H9 (cell line): ENCODE data around the gene SLCO3A1. TPM values are rescaled to one million over a fixed set of nuclear protein-coding genes. Genes with fewer than 3 reads are reported as not detected.

Source experiments
- DNase-seq: peaks from one replicate; pipeline ENCODE4 v3.0.0-alpha.2; 2017
- H2AFZ ChIP-seq: one replicate; pipeline ENCODE4 v1.6.1; 2013; ENCODE audit warnings: mild to moderate bottlenecking, low read length, control low read depth, moderate library complexity
- H2AK5ac ChIP-seq: 2 replicates; pipeline ENCODE4 v1.6.1; 2013; ENCODE audit warnings: low read length, control low read depth, mixed read lengths; ENCODE audit not compliant: insufficient read length
- H2BK120ac ChIP-seq: one replicate; pipeline ENCODE4 v1.6.1; 2013; ENCODE audit warnings: low read depth, mild to moderate bottlenecking, low read length, control low read depth, inconsistent platforms; ENCODE audit not compliant: poor library complexity, severe bottlenecking
- H2BK12ac ChIP-seq: 2 replicates; pipeline ENCODE4 v1.6.1; 2013; ENCODE audit warnings: low read length, control low read depth, mixed read lengths, low read depth; ENCODE audit not compliant: insufficient read length
- H2BK15ac ChIP-seq: 2 replicates; pipeline ENCODE4 v1.6.1; 2013; ENCODE audit warnings: low read depth, low read length, control low read depth
- H2BK20ac ChIP-seq: one replicate; pipeline ENCODE4 v1.6.1; 2013; ENCODE audit warnings: low read depth, mild to moderate bottlenecking, low read length, control low read depth, inconsistent platforms; ENCODE audit not compliant: poor library complexity, severe bottlenecking
- H2BK5ac ChIP-seq: 2 replicates; pipeline ENCODE4 v1.6.1; 2013; ENCODE audit warnings: low read length, control low read depth, mixed read lengths; ENCODE audit not compliant: insufficient read length
- H3K14ac ChIP-seq: 2 replicates; pipeline ENCODE4 v1.6.1; 2013; ENCODE audit warnings: low read length, control low read depth; ENCODE audit not compliant: insufficient read depth
- H3K18ac ChIP-seq: 2 replicates; pipeline ENCODE4 v1.6.1; 2013; ENCODE audit warnings: low read depth, mild to moderate bottlenecking, mixed read lengths, low read length, control low read depth; ENCODE audit not compliant: insufficient read length
- H3K23ac ChIP-seq: 2 replicates; pipeline ENCODE4 v1.6.1; 2013; ENCODE audit warnings: low read length, control low read depth, mixed read lengths, low read depth; ENCODE audit not compliant: insufficient read length
- H3K23me2 ChIP-seq: 2 replicates; pipeline ENCODE4 v1.6.1; 2013; ENCODE audit warnings: low read depth, mild to moderate bottlenecking, mixed read lengths, low read length, control low read depth; ENCODE audit not compliant: insufficient read length, poor library complexity, severe bottlenecking
- H3K27ac ChIP-seq: 2 replicates; pipeline ENCODE4 v1.5.1; 2013; ENCODE audit warnings: low read length, control low read depth, mixed read lengths, low read depth; ENCODE audit not compliant: insufficient read length
- H3K27me3 ChIP-seq: 2 replicates; pipeline ENCODE4 v1.6.1; 2013; ENCODE audit warnings: low read length, control low read depth, inconsistent platforms; ENCODE audit not compliant: insufficient read depth
- H3K4ac ChIP-seq: 2 replicates; pipeline ENCODE4 v1.6.1; 2013; ENCODE audit warnings: low read depth, mild to moderate bottlenecking, control low read depth, inconsistent platforms, low read length, moderate library complexity
- H3K4me1 ChIP-seq: 2 replicates; pipeline ENCODE4 v1.6.1; 2013; ENCODE audit warnings: low read length, control low read depth, inconsistent platforms; ENCODE audit not compliant: insufficient read depth
- H3K4me2 ChIP-seq: 2 replicates; pipeline ENCODE4 v1.6.1; 2013; ENCODE audit warnings: low read length, control low read depth, mixed read lengths; ENCODE audit not compliant: insufficient read length, insufficient read depth
- H3K56ac ChIP-seq: 2 replicates; pipeline ENCODE4 v1.6.1; 2013; ENCODE audit warnings: low read depth, mild to moderate bottlenecking, mixed read lengths, low read length, control low read depth; ENCODE audit not compliant: insufficient read length
- H3K79me1 ChIP-seq: 2 replicates; pipeline ENCODE4 v1.6.1; 2013; ENCODE audit warnings: low read depth, mild to moderate bottlenecking, moderate library complexity, low read length, control low read depth, inconsistent platforms; ENCODE audit not compliant: insufficient read depth, poor library complexity, severe bottlenecking
- H3K79me2 ChIP-seq: 2 replicates; pipeline ENCODE4 v1.6.1; 2013; ENCODE audit warnings: low read length, control low read depth, inconsistent platforms; ENCODE audit not compliant: insufficient read depth
- H3K9ac ChIP-seq: 2 replicates; pipeline ENCODE4 v1.6.1; 2013; ENCODE audit warnings: low read length, control low read depth, mixed read lengths; ENCODE audit not compliant: insufficient read length; ENCODE audit errors: extremely low read depth
- H3K9me3 ChIP-seq: one replicate; pipeline ENCODE4 v1.6.1; 2013; ENCODE audit warnings: low read depth, low read length, inconsistent platforms; ENCODE audit not compliant: control insufficient read depth
- H3T11ph ChIP-seq: one replicate; pipeline ENCODE4 v1.6.1; 2013; ENCODE audit warnings: mild to moderate bottlenecking, low read length, control low read depth, inconsistent platforms
- H4K20me1 ChIP-seq: one replicate; pipeline ENCODE4 v1.6.1; 2013; ENCODE audit not compliant: control insufficient read depth, insufficient read length, insufficient read depth
- H4K5ac ChIP-seq: 2 replicates; pipeline ENCODE4 v1.6.1; 2013; ENCODE audit warnings: low read depth, mild to moderate bottlenecking, mixed read lengths, low read length, control low read depth; ENCODE audit not compliant: insufficient read length
- H4K8ac ChIP-seq: replicated peaks from 2 replicates; pipeline ENCODE4 v1.6.1; 2013; ENCODE audit warnings: low read length, control low read depth, mixed read lengths, low read depth; ENCODE audit not compliant: insufficient read length
- H4K91ac ChIP-seq: 2 replicates; pipeline ENCODE4 v1.6.1; 2013; ENCODE audit warnings: low read depth, mild to moderate bottlenecking, moderate library complexity, mixed read lengths, low read length, control low read depth; ENCODE audit not compliant: insufficient read length
- H3K27ac Mint-ChIP-seq, 3 experiments: 2 replicates in 2 of 3; 3 replicates in 1 of 3; pipeline ENCODE4 v1.8.0; 2020 to 2021; ENCODE audit warnings: mixed read lengths in 3 of 3, mild to moderate bottlenecking in 1 of 3, moderate library complexity in 1 of 3
- H3K27me3 Mint-ChIP-seq: 2 replicates; pipeline ENCODE4 v1.8.0; 2021; ENCODE audit warnings: low read depth, mild to moderate bottlenecking, moderate library complexity, mixed read lengths
- H3K36me3 Mint-ChIP-seq, 3 experiments: 2 replicates in 2 of 3; 3 replicates in 1 of 3; pipeline ENCODE4 v1.8.0; 2020 to 2021; ENCODE audit warnings: low read depth in 3 of 3, mixed read lengths in 3 of 3; ENCODE audit not compliant: insufficient read depth in 1 of 3
- H3K4me1 Mint-ChIP-seq, 2 experiments: 2 replicates each; pipeline ENCODE4 v1.8.0; 2020; ENCODE audit warnings: mixed read lengths in 2 of 2
- H3K4me3 Mint-ChIP-seq, 2 experiments: 2 replicates in 1 of 2; 3 replicates in 1 of 2; pipeline ENCODE4 v1.8.0; 2020 to 2021; ENCODE audit warnings: mild to moderate bottlenecking in 2 of 2, mixed read lengths in 2 of 2, moderate library complexity in 1 of 2
- H3K9me3 Mint-ChIP-seq, 2 experiments: 2 replicates in 1 of 2; 3 replicates in 1 of 2; pipeline ENCODE4 v1.8.0; 2020; ENCODE audit warnings: mild to moderate bottlenecking in 2 of 2, mixed read lengths in 2 of 2, moderate library complexity in 1 of 2
- CTCF ChIP-seq: fragments of 200-600 bp; sonication (generic); conservative IDR thresholded peaks from 3 replicates; pipeline ENCODE4 v1.8.0; 2021; ENCODE audit warnings: antibody characterized with exemption, mild to moderate bottlenecking
- WGBS: extraction: QIAGEN DNeasy Blood & Tissue Kit; methylation state at CpG from one replicate; pipeline ENCODE4 v1.1.7; 2013; ENCODE audit warnings: missing lambda C conversion rate, low lambda C conversion rate, mixed read lengths; ENCODE audit not compliant: insufficient read length; ENCODE audit errors: extremely low coverage; 5-methylcytosine and 5-hydroxymethylcytosine counted together
- total RNA-seq: library from RNA; stranded (reverse); gene quantifications from 2 replicates; pipeline ENCODE4 v1.2.1, GENCODE V29; 2021

SLCO3A1 gene
- total RNA-seq, 1 experiment from 2014 or later, result 9.4 TPM

DNA sequence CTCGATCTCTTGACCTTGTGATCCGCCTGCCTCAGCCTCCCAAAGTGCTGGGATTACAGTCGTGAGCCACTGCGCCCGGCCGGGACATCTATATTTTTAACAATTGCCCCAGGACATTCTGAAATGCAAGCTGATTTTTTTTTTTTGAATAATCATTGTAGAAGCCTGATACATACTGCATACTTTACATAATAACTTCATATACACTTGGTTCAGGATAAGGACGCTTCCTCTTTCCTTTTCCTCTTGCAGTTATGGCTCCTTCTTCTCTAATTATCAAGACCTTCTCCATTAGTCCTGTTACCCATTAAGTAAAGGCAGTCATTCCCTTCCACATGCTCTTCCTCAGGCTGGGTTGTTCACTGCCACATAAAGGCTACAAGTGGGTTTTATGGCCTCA is 58.3 kb downstream of the SLCO3A1 start:
- Histone ChIP-seq H3K9me3 (no peaks in the 10 kb centered on the region), H3K27me3 (no peaks in the 10 kb centered on the region), H3K27ac (no peak overlapping the region), H3K23ac (no peak overlapping the region), H2BK15ac (no peak overlapping the region), H2BK5ac (no peak overlapping the region), H2BK12ac (no peak overlapping the region), H3K4me2 (no peak overlapping the region), H3K79me1 (no peaks in the 10 kb centered on the region), H2AK5ac (no peak overlapping the region), H3K4me1 (no peaks in the 10 kb centered on the region), H3K4ac (no peak overlapping the region), H4K20me1 (no peaks in the 10 kb centered on the region), H3K14ac (no peak overlapping the region), H3K79me2 (no peaks in the 10 kb centered on the region), H2AFZ (no peak overlapping the region), H3K23me2 (no peaks in the 10 kb centered on the region), H3T11ph (no peak overlapping the region), H4K8ac (no peak overlapping the region), H2BK20ac (no peak overlapping the region), H4K5ac (no peak overlapping the region), H3K18ac (no peak overlapping the region), H3K9ac (no peak overlapping the region), H3K56ac (no peak overlapping the region), H4K91ac (no peak overlapping the region), H2BK120ac (no peak overlapping the region)
- Mint-ChIP-seq H3K27me3 (no peaks in the 10 kb centered on the region), H3K27ac (no peak overlapping the region), H3K4me1 (peaks cover 19 to 24% of the 10 kb centered on the region in 2 experiments), H3K9me3 (no peaks in the 10 kb centered on the region), H3K36me3 (peaks cover 0 to 5% (median 2%) of the 10 kb centered on the region in 3 experiments; a peak in 2 of 7 replicates), H3K4me3 (no peak overlapping the region)
- no peak for DNase-seq
- TF ChIP-seq CTCF, result no peak
- no CpG with 5 or more reads among the region's 7 CpGs for WGBS
